LNCAP (cell line): ENCODE results near the gene TNFSF9.

Experiments
- TF ChIP-seq, protein P1 (sequence below): fragments of 450-650 bp; IDR thresholded peaks from 2 replicates; pipeline ENCODE4 v1.5.1; 2017; ENCODE audit warnings: mild to moderate bottlenecking

Gene TNFSF9

GRCh38 chr19:6524311-6524710, 6.5 kb upstream of the TNFSF9 start:
- TF ChIP-seq, protein P1, sequence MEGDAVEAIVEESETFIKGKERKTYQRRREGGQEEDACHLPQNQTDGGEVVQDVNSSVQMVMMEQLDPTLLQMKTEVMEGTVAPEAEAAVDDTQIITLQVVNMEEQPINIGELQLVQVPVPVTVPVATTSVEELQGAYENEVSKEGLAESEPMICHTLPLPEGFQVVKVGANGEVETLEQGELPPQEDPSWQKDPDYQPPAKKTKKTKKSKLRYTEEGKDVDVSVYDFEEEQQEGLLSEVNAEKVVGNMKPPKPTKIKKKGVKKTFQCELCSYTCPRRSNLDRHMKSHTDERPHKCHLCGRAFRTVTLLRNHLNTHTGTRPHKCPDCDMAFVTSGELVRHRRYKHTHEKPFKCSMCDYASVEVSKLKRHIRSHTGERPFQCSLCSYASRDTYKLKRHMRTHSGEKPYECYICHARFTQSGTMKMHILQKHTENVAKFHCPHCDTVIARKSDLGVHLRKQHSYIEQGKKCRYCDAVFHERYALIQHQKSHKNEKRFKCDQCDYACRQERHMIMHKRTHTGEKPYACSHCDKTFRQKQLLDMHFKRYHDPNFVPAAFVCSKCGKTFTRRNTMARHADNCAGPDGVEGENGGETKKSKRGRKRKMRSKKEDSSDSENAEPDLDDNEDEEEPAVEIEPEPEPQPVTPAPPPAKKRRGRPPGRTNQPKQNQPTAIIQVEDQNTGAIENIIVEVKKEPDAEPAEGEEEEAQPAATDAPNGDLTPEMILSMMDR, result no peak

DNA sequence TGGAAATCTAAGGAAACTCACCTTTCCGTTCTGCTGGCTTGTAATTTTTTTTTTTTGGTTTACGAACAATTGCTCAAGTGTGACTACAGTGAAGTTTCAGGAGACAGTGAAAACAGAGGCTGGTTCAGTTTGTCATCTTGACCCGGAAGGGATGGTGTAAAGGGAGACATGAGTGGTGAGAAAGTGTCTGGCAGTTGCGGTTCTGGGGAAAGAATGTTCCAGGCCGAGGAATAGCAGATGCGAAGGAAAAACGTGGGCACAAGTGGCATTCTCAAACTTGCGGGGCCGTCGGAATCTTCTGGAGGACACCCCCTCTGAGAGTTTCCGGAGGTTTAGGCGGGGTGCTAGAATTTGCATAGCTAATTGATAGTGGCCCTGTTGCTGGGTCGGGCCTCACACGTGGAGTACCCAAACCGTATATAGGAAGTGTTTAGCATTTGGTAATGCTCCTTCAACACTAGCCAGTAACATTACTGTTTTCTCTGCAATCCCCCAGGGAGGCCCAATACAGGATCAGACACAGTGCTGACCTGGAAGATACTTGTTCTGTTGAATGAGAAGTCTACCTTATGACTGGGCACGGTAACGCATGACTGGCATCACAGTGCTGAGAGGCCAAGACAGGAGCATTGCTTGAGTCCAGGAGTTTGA, 2.8 kb upstream of the TNFSF9 start:
- TF ChIP-seq, protein P1, result no peak

GRCh38 chr19:6528544-6529121, 2.2 kb upstream of the TNFSF9 start:
- TF ChIP-seq, protein P1, result no peak

DNA sequence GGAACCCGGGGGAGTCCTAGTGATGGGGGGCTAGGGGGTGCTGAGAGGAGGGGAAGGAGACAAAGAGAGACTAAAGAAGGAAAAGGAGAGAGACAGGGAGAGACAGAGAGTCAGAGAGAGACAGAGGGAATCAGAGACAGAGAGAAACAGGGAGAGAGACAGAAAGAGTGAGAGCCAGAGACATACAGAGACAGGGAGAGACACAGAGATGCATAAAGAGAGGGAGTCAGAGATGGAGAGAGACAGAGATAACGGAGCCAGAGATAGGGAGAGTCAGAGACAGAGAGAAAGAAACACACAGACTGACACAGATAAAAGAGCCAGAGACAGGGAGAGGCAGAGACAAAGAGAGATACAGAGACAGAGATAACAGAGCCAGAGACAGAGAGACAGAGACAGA, 1.5 kb upstream of the TNFSF9 start:
- TF ChIP-seq, protein P1, result no peak

DNA sequence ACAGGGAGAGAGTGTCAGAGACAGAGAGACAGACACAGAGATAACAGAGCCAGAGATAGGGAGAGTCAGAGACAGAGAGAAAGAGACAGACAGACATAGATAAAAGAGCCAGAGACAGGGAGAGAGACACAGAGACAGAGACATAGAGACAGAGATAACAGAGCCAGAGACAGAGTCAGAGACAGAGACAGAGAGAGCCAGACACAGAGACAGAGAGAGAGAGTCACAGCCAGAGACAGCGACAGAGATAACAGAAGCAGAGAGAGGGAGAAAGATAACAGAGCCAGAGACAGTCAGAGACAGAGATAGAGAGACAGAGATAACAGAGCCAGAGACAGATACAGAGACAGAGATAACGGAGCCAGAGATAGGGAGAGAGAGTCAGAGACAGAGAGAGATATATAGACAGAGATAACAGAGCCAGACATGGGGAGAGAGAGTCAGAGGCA, 865 bp upstream of the TNFSF9 start:
- TF ChIP-seq, protein P1, result no peak

- TF ChIP-seq, protein P1, result no peak
These were observed 533 bp downstream of the TNFSF9 start for GRCh38 chr19:6531163-6531955.

GRCh38 chr19:6531956-6532243, 1.1 kb downstream of the TNFSF9 start:
- TF ChIP-seq, protein P1, result no peak
